H1 (cell line): Measurements from ENCODE around the gene DNAJC28. TPM values are rescaled to one million over a fixed set of nuclear protein-coding genes. Genes with fewer than 3 reads are reported as not detected.

Source experiments
- BCL11A ChIP-seq, 2 experiments: IDR thresholded peaks; one replicate each; pipeline ENCODE4 v1.6.1; 2011; ENCODE audit warnings: low read depth in 2 of 2, low read length in 2 of 2, mild to moderate bottlenecking in 2 of 2
- CHD1 ChIP-seq: IDR thresholded peaks from 2 replicates; pipeline ENCODE4 v1.6.1; 2012; ENCODE audit warnings: low read depth, low read length, improper control_type of control experiment
- CHD2 ChIP-seq: IDR thresholded peaks from 2 replicates; pipeline ENCODE4 v1.6.1; 2012; ENCODE audit warnings: low read length, improper control_type of control experiment
- CTBP2 ChIP-seq: IDR thresholded peaks from 2 replicates; pipeline ENCODE4 v1.7.0; 2011; ENCODE audit warnings: borderline replicate concordance, mild to moderate bottlenecking, moderate library complexity, mixed read lengths, low read length; ENCODE audit not compliant: insufficient read depth, insufficient read length
- EGR1 ChIP-seq: IDR thresholded peaks from 2 replicates; pipeline ENCODE4 v1.6.1; 2011; ENCODE audit warnings: low read depth, low read length, borderline replicate concordance
- EP300 ChIP-seq, 2 experiments: IDR thresholded peaks; 1 replicate in 1 of 2; 2 replicates in 1 of 2; pipeline ENCODE4 v1.6.1; 2011 to 2012; ENCODE audit warnings: low read depth in 2 of 2, low read length in 2 of 2, mild to moderate bottlenecking in 2 of 2, borderline replicate concordance in 1 of 2, inconsistent platforms in 1 of 2, moderate library complexity in 1 of 2
- EZH2 ChIP-seq: fragments of 200-600 bp; sonication (generic); IDR thresholded peaks from 2 replicates; pipeline ENCODE4 v1.7.1; 2012; ENCODE audit warnings: low read depth, mild to moderate bottlenecking, moderate library complexity, low read length, inconsistent platforms; ENCODE audit not compliant: severe bottlenecking
- FOSL1 ChIP-seq: IDR thresholded peaks from 2 replicates; pipeline ENCODE4 v1.6.1; 2011; ENCODE audit warnings: mild to moderate bottlenecking, low read depth, low read length, moderate library complexity; ENCODE audit not compliant: insufficient read depth
- HDAC6 ChIP-seq: IDR thresholded peaks from one replicate; pipeline ENCODE4 v1.7.1; 2012; ENCODE audit warnings: low read depth, mild to moderate bottlenecking, inconsistent platforms, low read length, moderate library complexity
- JUND ChIP-seq: IDR thresholded peaks from 2 replicates; pipeline ENCODE4 v1.6.1; 2011; ENCODE audit warnings: mild to moderate bottlenecking, improper control_type of control experiment, low read length
- KDM4A ChIP-seq: IDR thresholded peaks from one replicate; pipeline ENCODE4 v1.7.1; 2012; ENCODE audit warnings: low read depth, mild to moderate bottlenecking, moderate library complexity, low read length, inconsistent platforms; ENCODE audit not compliant: severe bottlenecking
- RAD21 ChIP-seq, 2 experiments: IDR thresholded peaks in 1 of 2; conservative IDR thresholded peaks in 1 of 2; 2 replicates each; pipeline ENCODE4 v1.6.1; 2011; ENCODE audit warnings: low read depth in 2 of 2, low read length in 2 of 2, improper control_type of control experiment in 1 of 2, inconsistent platforms in 1 of 2, mild to moderate bottlenecking in 1 of 2, moderate library complexity in 1 of 2
- RXRA ChIP-seq: IDR thresholded peaks from 2 replicates; pipeline ENCODE4 v1.6.1; 2011; ENCODE audit warnings: low read depth, mild to moderate bottlenecking, low read length, moderate library complexity; ENCODE audit not compliant: insufficient read depth
- SIRT6 ChIP-seq: IDR thresholded peaks from one replicate; pipeline ENCODE4 v1.7.1; 2012; ENCODE audit warnings: low read length, inconsistent platforms
- SUZ12 ChIP-seq: fragments of 200-600 bp; sonication (generic); IDR thresholded peaks from 2 replicates; pipeline ENCODE4 v1.6.1; 2012; ENCODE audit warnings: mild to moderate bottlenecking, inconsistent platforms, low read length, moderate library complexity, mixed read lengths
- TEAD4 ChIP-seq: IDR thresholded peaks from 2 replicates; pipeline ENCODE4 v1.6.1; 2012; ENCODE audit warnings: low read depth, low read length, inconsistent platforms, mixed read lengths
- YY1 ChIP-seq: IDR thresholded peaks from 2 replicates; pipeline ENCODE4 v1.6.1; 2011; ENCODE audit warnings: low read depth, mild to moderate bottlenecking, low read length
- ZNF274 ChIP-seq: IDR thresholded peaks from 2 replicates; pipeline ENCODE4 v1.7.0; 2012; ENCODE audit warnings: low read length, borderline replicate concordance; ENCODE audit errors: extremely low read depth
- polyA plus RNA-seq, 7 experiments: library from polyadenylated mRNA; depleted of rRNA in 3 of 7; stranded (reverse) in 5 of 7; unstranded in 2 of 7; fragments of >200 nt in 5 of 7; fragments of 200-250 nt in 2 of 7; gene quantifications; 1 replicate in 5 of 7; 2 replicates in 1 of 7; 4 replicates in 1 of 7; pipeline versions ENCODE4 v1.2.1 to v1.2.3, GENCODE V29; 2011 to 2013; ENCODE audit warnings: missing spikeins in 2 of 7, mixed read lengths in 2 of 7
- total RNA-seq: library from RNA; stranded (reverse); fragmentation: NEBNext Ultra II Directional; extraction: Animal tissue kit (Norgen Biotek cat#: 25700); gene quantifications from 2 replicates; pipeline ENCODE4 v1.2.1, GENCODE V29; 2021
- TF ChIP-seq, protein P1 (sequence below): IDR thresholded peaks from 2 replicates; pipeline ENCODE4 v1.6.1; 2012; ENCODE audit warnings: low read length, inconsistent platforms
- TF ChIP-seq, protein P2 (sequence below): IDR thresholded peaks from 2 replicates; pipeline ENCODE4 v1.6.1; 2011; ENCODE audit warnings: low read length, improper control_type of control experiment

DNAJC28 gene
- total and polyA plus RNA-seq, 2 of the 8 experiments (the other 6 are each of a cell fraction or from before 2014, with no cell fraction given) = 0.97 to 4.3 TPM

DNA sequence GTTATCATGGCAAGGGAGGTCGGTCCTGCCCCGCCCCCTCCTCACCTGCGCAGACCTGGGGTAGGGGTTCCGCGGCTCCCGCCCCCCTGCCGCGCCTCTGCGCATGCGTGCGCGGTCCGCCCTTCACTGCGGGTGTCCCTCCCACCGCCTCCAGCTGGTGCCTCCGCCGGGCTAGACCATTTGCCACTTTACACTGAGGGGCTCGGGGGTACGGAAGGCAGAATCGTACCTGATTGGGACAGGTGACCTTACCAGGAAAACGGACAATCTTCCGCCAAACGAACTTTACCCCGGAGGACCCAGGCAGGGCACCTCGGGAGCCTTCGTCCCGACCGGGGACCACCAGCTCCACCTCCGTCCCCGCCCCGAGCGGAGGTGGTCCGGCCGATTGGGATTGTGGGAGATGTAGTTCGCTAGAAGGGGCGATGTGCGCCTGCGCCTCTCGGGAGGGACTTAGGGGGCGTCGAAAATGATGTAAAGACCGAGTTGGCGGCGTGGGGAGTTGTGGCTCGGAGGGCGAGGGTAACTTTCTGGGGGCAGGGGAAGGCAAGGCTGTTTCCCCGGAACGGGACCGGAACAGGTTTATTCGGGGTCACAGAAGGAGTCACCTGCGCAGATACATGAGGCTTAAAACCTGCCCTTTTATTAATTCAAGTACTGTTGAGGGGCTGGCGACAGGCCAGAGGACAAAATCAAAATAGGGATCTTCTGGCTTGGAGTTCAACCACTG is at the start of gene DNAJC28 (continued):
- TF ChIP-seq, protein P1, sequence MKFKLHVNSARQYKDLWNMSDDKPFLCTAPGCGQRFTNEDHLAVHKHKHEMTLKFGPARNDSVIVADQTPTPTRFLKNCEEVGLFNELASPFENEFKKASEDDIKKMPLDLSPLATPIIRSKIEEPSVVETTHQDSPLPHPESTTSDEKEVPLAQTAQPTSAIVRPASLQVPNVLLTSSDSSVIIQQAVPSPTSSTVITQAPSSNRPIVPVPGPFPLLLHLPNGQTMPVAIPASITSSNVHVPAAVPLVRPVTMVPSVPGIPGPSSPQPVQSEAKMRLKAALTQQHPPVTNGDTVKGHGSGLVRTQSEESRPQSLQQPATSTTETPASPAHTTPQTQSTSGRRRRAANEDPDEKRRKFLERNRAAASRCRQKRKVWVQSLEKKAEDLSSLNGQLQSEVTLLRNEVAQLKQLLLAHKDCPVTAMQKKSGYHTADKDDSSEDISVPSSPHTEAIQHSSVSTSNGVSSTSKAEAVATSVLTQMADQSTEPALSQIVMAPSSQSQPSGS = no peak
- TF ChIP-seq JUND (no peak; the same call in 1 of the 2 replicates), EGR1 (peak; percentile 32; the same call in 1 of the 2 replicates), TEAD4 (0 out of 2 replicates have a peak, but pooled peaks have one; percentile 10), HDAC6 (no peak), RAD21 (IDR thresholded peaks at IDR 0.05 in 1 of 2, conservative IDR thresholded peaks at IDR 0.05 in 1 of 2; ENCODE audit: low read depth in 2 of 2, low read length in 2 of 2) (no peak), FOSL1 (no peak), SIRT6 (no peak), CHD1 (peak; percentile 76; the same call in 1 of the 2 replicates), ZNF274 (no peak), BCL11A (IDR thresholded peaks at IDR 0.05; ENCODE audit: low read depth in 2 of 2, low read length in 2 of 2) (no peak), EZH2 (no peak), CHD2 (no peak), YY1 (peak; percentile 20; the same call in 1 of the 2 replicates), EP300 (IDR thresholded peaks at IDR 0.05; ENCODE audit: borderline replicate concordance in 1 of 2, low read depth in 2 of 2, low read length in 2 of 2) (peak in 1 of 2 experiments; percentile 69; a peak in 1 of 3 replicates), SUZ12 (no peak), CTBP2 (no peak), KDM4A (peak; percentile 87), RXRA (no peak)
- TF ChIP-seq, protein P2, sequence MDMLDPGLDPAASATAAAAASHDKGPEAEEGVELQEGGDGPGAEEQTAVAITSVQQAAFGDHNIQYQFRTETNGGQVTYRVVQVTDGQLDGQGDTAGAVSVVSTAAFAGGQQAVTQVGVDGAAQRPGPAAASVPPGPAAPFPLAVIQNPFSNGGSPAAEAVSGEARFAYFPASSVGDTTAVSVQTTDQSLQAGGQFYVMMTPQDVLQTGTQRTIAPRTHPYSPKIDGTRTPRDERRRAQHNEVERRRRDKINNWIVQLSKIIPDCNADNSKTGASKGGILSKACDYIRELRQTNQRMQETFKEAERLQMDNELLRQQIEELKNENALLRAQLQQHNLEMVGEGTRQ = no peak
